Globus pallidus (tissue), 1 donor: ENCODE measurements around the gene RBBP8NL.

Experiments
- DNase-seq: peaks from one replicate; pipeline ENCODE4 v3.0.0-alpha.2; 2015; ENCODE audit warnings: low spot score

Gene RBBP8NL

GRCh38 chr20:62362991-62363919 is 64.1 kb downstream of the RBBP8NL start:
- DNase-seq, result no peak

DNA sequence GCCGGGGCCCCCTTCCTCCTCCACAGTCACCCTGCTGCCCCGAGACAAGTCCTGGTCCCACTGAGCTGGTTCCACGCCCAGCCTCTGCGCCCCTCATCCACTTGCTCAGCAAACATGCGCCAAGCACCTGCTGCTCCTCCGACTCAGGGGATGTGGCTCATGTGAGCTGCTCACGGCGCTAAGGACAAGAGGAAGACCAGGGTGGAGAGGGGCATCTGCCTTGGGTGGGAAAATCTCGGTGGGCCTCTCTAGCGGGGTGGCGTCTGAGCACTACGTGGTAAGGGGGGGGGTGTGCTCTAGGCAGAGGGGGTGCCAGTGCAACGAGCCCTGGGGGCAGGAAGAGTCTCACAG is 64.8 kb downstream of the RBBP8NL start:
- DNase-seq, result no peak

- DNase-seq, result no peak
Measured at GRCh38 chr20:62361799-62362589, 65.3 kb downstream of the RBBP8NL start.

DNA sequence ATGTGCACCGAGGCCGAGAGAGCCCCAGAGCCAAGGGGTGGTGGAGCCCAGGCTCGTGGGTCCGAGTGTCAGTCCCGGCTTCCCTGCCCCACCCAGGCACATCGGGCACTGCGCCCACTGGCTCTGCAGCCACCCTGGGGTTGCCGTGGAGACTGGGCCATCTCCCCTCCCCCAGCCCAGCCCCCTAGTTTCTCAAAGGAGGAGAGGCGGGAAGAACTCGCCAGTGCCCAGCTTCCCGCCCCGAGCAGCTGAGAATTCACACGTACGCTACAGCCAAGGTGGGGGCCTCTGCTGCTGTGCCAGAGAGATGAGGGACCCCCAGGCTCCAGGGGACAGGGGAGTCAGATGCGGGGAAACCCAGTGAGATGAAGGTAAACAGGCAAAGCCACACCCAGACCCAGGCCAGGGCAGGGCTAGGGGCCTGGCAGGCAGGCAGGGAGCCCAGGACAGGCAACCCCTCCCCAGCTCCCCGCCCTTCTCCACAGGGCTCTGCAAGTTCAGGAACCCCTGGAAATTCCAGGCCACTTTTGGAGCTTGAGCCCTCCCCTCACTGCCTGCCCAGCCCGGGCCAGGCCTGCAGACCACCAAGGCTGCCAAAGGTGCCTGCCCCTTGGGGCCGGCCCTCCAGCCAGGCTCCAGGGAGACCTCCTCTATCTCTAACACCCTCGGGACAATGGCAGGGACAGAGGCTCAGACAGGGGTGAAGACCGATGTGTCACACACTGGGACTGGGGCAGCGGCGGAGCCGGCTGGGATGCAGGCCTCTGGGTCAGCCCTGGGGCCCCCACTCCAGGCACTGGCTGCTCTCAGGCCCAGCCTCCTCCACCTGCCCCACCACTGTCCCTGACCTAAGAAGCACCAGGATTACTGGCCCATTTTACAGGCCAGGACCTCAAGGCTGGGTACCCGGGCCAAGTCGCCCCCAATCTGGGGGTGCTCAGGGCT is 66.2 kb downstream of the RBBP8NL start:
- DNase-seq, result no peak
